Measurements from ENCODE around the gene GRIN3A.

DNA sequence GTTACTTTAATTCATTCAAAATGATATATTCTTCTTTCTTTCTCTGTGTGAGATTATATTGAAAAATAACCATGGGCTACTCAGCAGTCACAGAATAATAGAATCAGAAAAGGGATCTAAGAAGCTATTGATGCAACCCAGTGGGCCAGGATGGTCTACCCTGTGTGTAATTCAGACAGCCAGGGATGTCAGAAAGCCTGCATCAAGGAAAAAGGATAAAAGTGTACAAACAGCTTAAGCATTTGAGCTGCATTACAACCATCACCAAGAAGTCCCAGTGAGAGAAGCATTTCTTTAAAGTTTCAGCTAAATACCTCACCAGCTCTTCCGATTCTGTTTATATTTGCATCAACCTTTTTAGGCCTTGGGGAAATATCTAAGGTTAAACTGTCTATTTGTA is 105.8 kb downstream of the GRIN3A start:
- TF ChIP-seq POLR2A (IDR thresholded peaks at IDR 0.05) (no peak), CTCF (IDR thresholded peaks at IDR 0.05) (no peak)
